Subcutaneous abdominal adipose tissue (tissue), 5 donors: ENCODE results near the gene FAF1.

Experiments used
- H3K27ac ChIP-seq: one replicate; pipeline ENCODE4 v1.7.0; 2013; ENCODE audit warnings: low read depth, mild to moderate bottlenecking, inconsistent platforms, low read length, moderate library complexity
- H3K27me3 ChIP-seq, 5 donors: one replicate each; pipeline ENCODE4 v1.7.0; 2013; ENCODE audit warnings: low read length in 5 of 5, inconsistent platforms in 1 of 5; ENCODE audit not compliant: control insufficient read depth in 5 of 5, insufficient read depth in 4 of 5
- H3K36me3 ChIP-seq, 5 donors: one replicate each; pipeline ENCODE4 v1.7.0; 2013; ENCODE audit warnings: low read length in 5 of 5; ENCODE audit not compliant: control insufficient read depth in 5 of 5, insufficient read depth in 5 of 5
- H3K4me1 ChIP-seq, 5 donors: one replicate each; pipeline ENCODE4 v1.7.0; 2013; ENCODE audit warnings: low read length in 5 of 5, mild to moderate bottlenecking in 3 of 5, moderate library complexity in 1 of 5; ENCODE audit not compliant: control insufficient read depth in 5 of 5, insufficient read depth in 5 of 5
- H3K4me3 ChIP-seq, 5 donors: one replicate each; pipeline ENCODE4 v1.7.0; 2013; ENCODE audit warnings: low read length in 5 of 5, low read depth in 1 of 5
- H3K9ac ChIP-seq, 5 donors: one replicate each; pipeline ENCODE4 v1.7.0; 2013; ENCODE audit warnings: low read length in 5 of 5, mild to moderate bottlenecking in 4 of 5, moderate library complexity in 3 of 5
- H3K9me3 ChIP-seq, 5 donors: one replicate each; pipeline ENCODE4 v1.7.0; 2013; ENCODE audit warnings: low read length in 5 of 5; ENCODE audit not compliant: control insufficient read depth in 5 of 5
- donor health status: healthy.
- donor health status: healthy.
- donor health status: healthy.
- donor health status: healthy.
- donor health status: healthy.

The FAF1 gene

DNA sequence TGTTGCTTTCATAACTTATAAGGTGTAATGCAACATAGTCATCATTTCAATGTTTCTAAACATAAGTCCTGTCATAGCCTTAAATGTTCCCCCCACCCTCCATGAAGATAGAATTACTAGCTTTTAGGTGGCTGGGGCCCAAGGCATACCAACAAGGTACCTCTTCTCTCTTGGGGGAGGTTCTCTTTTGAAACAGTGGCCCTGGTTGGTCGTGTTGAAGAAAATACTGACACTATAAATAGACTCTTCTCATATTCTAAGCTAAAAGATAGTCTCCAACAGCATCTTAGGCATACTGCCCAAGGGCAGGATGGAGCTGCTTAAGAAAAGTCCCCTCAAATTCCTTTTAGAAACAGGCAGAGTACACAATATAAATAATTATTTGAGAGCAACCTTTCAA, 255.0 kb downstream of the FAF1 start:
- no peak overlapping the region for H3K4me3 ChIP-seq
- H3K9me3 ChIP-seq = no peaks in the 10 kb centered on the region

DNA sequence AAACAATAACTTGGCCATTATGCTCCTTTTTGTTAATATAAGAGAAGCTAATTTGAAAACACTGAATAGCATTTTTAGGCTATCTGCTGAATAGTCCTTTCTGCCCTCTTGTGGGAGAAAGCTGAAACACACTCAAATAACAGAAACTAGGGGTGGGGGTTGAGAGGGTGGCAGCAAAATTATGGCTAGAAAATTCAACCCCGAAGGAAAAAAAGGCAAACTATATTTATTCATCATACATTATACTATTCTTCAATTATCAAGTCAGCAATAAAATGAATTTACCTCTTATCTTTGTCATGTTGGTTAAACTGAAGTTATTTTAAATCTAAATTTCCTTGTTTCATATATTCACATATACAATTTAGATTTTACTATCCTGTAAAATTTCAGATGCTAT, 255.9 kb downstream of the FAF1 start:
- Histone ChIP-seq H3K4me1 (no peaks in the 10 kb centered on the region), H3K9ac (no peak overlapping the region), H3K27ac (no peak overlapping the region), H3K4me3 (no peak overlapping the region), H3K27me3 (no peaks in the 10 kb centered on the region), H3K9me3 (no peaks in the 10 kb centered on the region), H3K36me3 (no peaks in the 10 kb centered on the region)

More for the DNA sequence above, 255.0 kb downstream of the FAF1 start:
- Histone ChIP-seq H3K27ac (no peak overlapping the region), H3K4me1 (no peaks in the 10 kb centered on the region), H3K36me3 (no peaks in the 10 kb centered on the region), H3K27me3 (no peaks in the 10 kb centered on the region), H3K9ac (no peak overlapping the region)

GRCh38 chr1:50703240-50703639, 256.8 kb downstream of the FAF1 start:
- Histone ChIP-seq H3K9ac (no peak overlapping the region), H3K4me3 (no peak overlapping the region), H3K27ac (no peak overlapping the region)

DNA sequence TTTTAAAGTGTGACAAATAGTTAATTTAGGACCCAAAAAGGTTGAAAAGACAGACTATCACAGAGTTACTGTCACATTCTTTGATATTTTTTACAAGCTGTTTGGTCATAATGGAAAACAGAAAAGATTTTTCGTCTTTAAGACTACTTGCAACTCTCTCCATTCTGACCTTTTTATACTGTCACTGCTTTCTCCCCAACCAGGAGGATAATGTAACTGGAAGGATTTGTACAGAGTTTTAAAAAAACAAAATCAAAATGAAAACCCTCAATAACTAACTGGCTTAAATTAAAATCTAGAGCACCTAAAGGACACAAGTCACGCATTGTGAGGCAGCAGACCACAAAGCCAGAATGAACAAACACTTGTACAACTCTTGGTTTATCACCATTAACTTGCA, 257.7 kb downstream of the FAF1 start:
- H3K9ac ChIP-seq = no peak overlapping the region
- H3K27me3 ChIP-seq = no peaks in the 10 kb centered on the region
- H3K27ac ChIP-seq = no peak overlapping the region
- no peaks in the 10 kb centered on the region for H3K9me3 ChIP-seq
- H3K4me3 ChIP-seq = no peak overlapping the region
- H3K4me1 ChIP-seq = no peaks in the 10 kb centered on the region
- no peaks in the 10 kb centered on the region for H3K36me3 ChIP-seq

More at GRCh38 chr1:50703240-50703639, 256.8 kb downstream of the FAF1 start:
- no peaks in the 10 kb centered on the region for H3K9me3 ChIP-seq
- no peaks in the 10 kb centered on the region for H3K27me3 ChIP-seq
- H3K4me1 ChIP-seq = no peaks in the 10 kb centered on the region
- H3K36me3 ChIP-seq = no peaks in the 10 kb centered on the region

DNA sequence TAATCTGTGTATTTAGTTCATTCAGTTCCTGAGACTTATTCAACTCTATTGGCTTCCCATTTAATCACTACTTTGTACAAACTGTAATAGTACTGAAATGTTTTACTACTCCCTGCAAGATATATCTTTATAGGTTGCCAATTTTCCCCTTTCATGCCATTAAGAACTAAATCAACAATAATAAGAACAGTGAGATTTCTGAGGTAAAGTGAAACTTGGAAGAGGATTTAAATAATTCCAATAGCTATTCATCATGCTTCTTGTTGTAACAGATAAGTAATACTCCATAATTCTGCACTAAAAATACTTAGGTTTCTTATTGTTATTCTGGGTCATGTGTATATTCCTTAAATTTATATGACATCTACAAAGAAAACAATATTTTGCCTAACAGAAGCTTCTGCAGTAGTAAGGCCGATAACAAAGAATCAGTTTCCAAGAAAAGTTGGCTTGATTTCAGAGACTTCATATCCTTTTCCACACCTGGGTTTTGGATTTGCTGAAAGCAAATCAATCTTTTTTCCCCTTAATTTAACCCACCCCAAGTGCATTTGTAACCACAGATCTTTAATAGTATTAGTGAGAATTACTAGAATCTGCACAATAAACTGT, 258.3 kb downstream of the FAF1 start:
- Histone ChIP-seq H3K4me1 (no peaks in the 10 kb centered on the region), H3K4me3 (no peak overlapping the region), H3K27ac (no peak overlapping the region), H3K36me3 (no peaks in the 10 kb centered on the region), H3K9me3 (no peaks in the 10 kb centered on the region), H3K9ac (no peak overlapping the region), H3K27me3 (no peaks in the 10 kb centered on the region)

- Histone ChIP-seq H3K4me1 (no peaks in the 10 kb centered on the region), H3K27me3 (no peaks in the 10 kb centered on the region), H3K36me3 (no peaks in the 10 kb centered on the region), H3K9ac (no peak overlapping the region), H3K9me3 (no peaks in the 10 kb centered on the region), H3K27ac (no peak overlapping the region), H3K4me3 (no peak overlapping the region)
Measured at GRCh38 chr1:50700621-50701020, 259.4 kb downstream of the FAF1 start.

- no peaks in the 10 kb centered on the region for H3K36me3 ChIP-seq
- no peak overlapping the region for H3K9ac ChIP-seq
- H3K9me3 ChIP-seq = no peaks in the 10 kb centered on the region
- H3K27me3 ChIP-seq = no peaks in the 10 kb centered on the region
- no peaks in the 10 kb centered on the region for H3K4me1 ChIP-seq
- no peak overlapping the region for H3K4me3 ChIP-seq
- H3K27ac ChIP-seq = no peak overlapping the region
Measured at GRCh38 chr1:50700214-50700613, 259.9 kb downstream of the FAF1 start.

GRCh38 chr1:50699795-50700194, 260.3 kb downstream of the FAF1 start:
- no peak overlapping the region for H3K4me3 ChIP-seq
- no peaks in the 10 kb centered on the region for H3K4me1 ChIP-seq
- no peak overlapping the region for H3K9ac ChIP-seq
- no peak overlapping the region for H3K27ac ChIP-seq
- H3K9me3 ChIP-seq = no peaks in the 10 kb centered on the region
- H3K36me3 ChIP-seq = no peaks in the 10 kb centered on the region
- H3K27me3 ChIP-seq = no peaks in the 10 kb centered on the region

DNA sequence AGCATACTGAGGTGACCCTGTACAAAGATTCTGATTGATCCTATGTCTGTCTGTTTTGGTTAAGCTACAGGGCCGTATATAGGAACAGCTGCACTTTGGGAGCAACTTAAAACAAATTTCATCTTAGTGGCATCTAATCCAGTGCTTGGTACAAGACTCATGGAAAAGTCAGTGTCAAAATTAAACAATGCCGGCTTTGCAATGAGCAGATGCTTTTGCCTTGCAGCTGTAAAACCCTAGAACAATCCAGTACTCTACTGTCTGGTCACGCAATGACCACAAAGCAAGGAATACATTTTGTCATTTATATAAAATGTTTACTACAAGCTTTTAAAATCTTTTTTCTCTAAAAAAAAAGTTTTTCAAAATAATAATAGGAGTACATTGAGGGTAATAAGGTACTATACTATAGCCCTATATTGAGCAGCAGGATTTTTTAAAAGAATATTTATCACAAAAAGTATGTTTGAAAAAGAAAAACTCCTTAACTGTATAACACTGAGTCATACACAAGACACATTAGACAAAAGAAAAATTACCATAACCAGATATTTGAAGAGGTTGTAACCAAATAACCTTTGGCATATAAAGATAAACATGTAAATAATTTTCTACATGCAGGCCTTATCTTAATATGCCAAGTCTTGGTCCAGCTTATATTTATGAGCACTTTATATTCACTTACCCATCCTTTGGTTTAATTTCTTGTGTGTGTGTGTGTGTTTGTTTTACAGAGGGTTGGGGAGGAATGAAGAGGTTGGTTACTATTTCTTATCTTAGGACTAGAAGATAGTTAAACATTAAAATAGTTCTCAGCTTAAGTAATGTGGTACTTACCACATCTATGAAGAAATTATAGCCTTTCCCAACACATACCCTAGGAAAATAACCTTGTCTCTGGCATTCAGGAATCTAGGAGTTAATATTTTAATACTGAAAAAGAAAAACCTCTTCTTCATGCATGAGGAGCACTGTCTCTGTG, 262.3 kb downstream of the FAF1 start:
- H3K4me3 ChIP-seq = no peak overlapping the region
- H3K9me3 ChIP-seq = no peaks in the 10 kb centered on the region
- H3K27ac ChIP-seq = no peak overlapping the region
- H3K4me1 ChIP-seq = no peaks in the 10 kb centered on the region
- no peaks in the 10 kb centered on the region for H3K27me3 ChIP-seq
- H3K36me3 ChIP-seq = no peaks in the 10 kb centered on the region
- no peak overlapping the region for H3K9ac ChIP-seq

DNA sequence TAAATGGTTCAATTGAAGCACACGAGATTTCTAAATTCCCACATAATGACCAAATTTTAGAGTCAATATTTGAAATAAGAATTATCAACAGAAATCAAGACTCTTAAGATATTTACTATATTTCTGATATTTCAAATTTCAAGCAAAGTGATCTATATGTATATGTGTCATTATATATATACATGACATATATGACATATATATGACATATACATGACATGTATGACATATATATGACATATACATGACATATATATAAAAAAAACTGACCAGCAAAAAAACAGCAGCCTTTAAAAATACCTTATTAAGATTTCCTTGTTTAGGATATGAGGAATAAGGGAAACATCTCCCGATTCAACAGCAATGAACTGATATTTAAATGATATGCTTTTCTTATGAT, 266.2 kb downstream of the FAF1 start:
- H3K9me3 ChIP-seq = no peaks in the 10 kb centered on the region
- no peaks in the 10 kb centered on the region for H3K4me1 ChIP-seq
- H3K27me3 ChIP-seq = no peaks in the 10 kb centered on the region
- H3K36me3 ChIP-seq = peaks cover 0 to 7% (median 0%) of the 10 kb centered on the region in 5 donors
- no peak overlapping the region for H3K27ac ChIP-seq
- no peak overlapping the region for H3K4me3 ChIP-seq
- no peak overlapping the region for H3K9ac ChIP-seq
